Endometrial microvascular endothelial cells (primary cell): Measurements from ENCODE around the gene TSC1. TPM values are rescaled to one million over a fixed set of nuclear protein-coding genes. Genes with fewer than 3 reads are reported as not detected.

ENCODE experiments used
- in situ Hi-C: cut with HindIII; loops from 2 replicates; pipeline ENCODE4 v1.10.0; 2017; ENCODE audit warnings: low sequenced_read_pairs, low pct_unique_long_range_greater_than_20kb; ENCODE audit errors: inconsistent ontology term
- total RNA-seq: library from RNA; depleted of rRNA; stranded (reverse); fragments of >200 nt; gene quantifications from one replicate; pipeline ENCODE4 v1.2.3, GENCODE V29; 2015; ENCODE audit errors: inconsistent ontology term

TSC1 gene
- total RNA-seq, 1 donor from 2014 or later: 19.0 TPM

DNA sequence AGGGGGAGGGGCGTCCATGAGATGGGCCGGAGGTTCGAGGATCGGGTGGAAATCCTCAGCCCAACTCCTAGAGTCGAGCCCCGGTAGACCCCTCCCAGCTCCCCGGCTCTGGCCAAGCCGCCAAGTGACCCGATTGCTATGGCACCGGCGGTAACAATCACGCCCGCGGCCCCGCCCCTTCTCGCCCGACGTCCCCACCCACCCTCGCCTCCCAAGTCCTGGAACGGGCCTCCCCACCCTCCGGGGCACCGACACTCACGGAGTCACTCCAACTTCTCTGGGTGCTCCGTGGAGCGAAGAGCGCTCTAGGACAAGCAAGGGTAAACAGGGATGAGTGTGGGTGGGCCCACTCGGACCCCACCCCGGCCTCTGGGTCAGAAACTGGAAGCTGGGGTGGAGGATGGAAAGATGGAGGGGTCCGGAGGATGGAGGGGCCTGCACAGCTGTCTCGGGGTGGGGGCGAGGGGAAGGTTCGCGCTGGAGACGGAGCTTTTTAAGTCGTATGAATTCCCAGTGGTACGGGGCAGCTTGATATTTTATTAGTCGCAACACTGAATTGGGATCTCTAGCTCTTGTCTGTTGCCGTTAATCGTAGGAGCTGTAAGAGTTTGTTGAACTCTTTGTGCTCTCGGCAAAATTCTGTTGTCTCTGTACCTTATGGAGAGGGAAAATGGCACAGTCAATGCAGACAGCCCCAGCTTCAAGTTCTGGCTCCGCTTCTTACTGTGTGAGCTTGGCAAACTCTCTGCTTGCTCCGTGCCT lies 65.5 kb downstream of the TSC1 start, which contains the start of gene SPACA9:
TSS of gene SPACA9 (plus strand) at position 204 of the 762 bp plus-strand sequence. CDS start 5,050 bp downstream, outside the sequence.
- in situ Hi-C loops: no loop called here

- in situ Hi-C loops: no loop called here
Measured at GRCh38 chr9:132877824-132878694, 66.4 kb downstream of the TSC1 start, which contains the start of gene AK8. Gene AK8 (minus strand): TSS chr9:132878284. CDS start chr9:132878255, 29 bp downstream.

GRCh38 chr9:132877458-132877823 lies 67.0 kb downstream of the TSC1 start:
- in situ Hi-C loops: no loop called here

GRCh38 chr9:132876849-132877248 lies 67.6 kb downstream of the TSC1 start:
- in situ Hi-C loops: no loop called here

GRCh38 chr9:132875159-132875558 lies 69.3 kb downstream of the TSC1 start:
- in situ Hi-C loops: no loop called here

- in situ Hi-C loops: no loop called here
Measured at GRCh38 chr9:132873403-132873802, 71.0 kb downstream of the TSC1 start.

DNA sequence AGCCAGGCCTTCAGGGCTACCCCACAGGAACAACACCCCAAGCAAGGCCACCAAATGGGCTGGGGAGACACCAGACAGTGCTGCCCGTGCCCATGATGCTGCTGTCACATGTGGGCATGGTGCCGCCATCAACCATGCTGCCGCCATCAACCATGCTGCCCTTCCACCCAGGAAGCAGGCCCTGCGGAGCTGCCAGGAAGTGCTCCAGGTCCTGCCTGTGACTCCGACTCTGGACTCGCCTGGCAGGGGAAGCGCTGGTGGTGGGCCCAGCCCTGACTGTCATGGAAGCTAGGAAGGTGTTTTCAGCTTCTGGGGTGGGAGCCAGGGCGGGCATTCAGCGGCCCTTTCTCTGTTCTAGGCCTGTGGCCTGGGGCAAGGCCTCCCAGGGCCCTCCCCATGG lies 75.2 kb downstream of the TSC1 start:
- in situ Hi-C loops: no loop called here

DNA sequence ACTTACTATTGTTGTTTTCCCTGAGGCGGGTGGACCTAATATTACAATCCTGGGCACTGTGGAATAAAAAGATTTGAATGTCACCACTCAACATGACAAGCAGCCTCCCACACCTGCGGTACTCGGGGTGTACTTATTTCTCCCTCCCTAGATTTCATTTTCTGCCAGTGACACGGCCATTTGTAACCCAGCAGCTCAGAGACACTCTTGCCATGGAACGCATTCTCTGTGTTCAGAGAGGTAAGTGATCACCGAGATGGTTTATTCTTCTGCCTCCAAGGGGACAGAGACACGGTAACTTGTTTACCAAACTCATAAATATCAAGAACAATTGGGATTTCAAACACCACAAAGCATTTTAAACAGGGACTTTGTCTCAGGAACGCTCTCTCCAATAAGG lies 77.5 kb downstream of the TSC1 start:
- in situ Hi-C loops: no loop called here

GRCh38 chr9:132864691-132865090 lies 79.7 kb downstream of the TSC1 start:
- in situ Hi-C loops: no loop called here

GRCh38 chr9:132864277-132864676 lies 80.1 kb downstream of the TSC1 start:
- in situ Hi-C loops: no loop called here

DNA sequence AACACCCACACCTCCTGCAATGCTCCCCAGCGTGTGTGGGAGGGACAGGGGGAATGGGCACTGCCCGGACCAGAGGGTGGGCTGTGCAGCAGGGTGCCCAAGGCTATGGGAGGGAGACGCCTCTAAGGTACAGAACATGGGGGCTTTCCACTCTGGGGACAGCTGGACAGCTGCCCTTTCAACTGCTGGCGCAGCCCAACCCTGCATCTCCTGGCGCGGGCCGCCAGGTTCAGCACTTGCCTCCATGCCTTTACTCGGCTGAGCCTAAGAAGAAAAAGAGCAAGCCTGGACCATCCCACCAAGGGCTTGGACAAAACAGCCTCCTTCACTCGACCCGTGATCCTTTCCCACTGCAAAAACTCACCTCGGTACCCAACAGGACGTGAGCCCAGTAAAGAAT lies 81.3 kb downstream of the TSC1 start:
- in situ Hi-C loops: no loop called here

- in situ Hi-C loops: no loop called here
Measured at GRCh38 chr9:132862533-132862932, 81.9 kb downstream of the TSC1 start.

DNA sequence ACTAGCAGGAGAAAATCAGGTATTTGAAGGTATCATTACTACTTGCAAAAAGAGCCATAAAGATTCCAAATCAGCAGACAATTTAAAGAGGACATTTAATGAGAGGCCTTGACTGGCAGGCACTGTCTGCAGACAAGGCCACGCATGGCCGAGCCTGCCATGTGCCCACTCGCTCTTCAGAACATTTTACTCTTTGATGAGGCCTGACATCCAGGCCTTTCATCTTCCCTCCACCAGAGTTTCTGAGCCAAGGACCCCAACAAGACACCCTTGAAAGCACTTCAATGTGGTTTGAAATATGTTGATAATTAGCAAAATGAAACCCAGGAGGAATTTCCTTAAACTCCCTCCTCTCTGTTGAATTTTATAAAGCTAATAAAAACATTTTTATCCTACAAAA lies 82.8 kb downstream of the TSC1 start:
- in situ Hi-C loops: no loop called here

GRCh38 chr9:132858751-132859150 lies 85.7 kb downstream of the TSC1 start:
- in situ Hi-C loops: no loop called here

GRCh38 chr9:132857616-132858342 lies 86.6 kb downstream of the TSC1 start:
- in situ Hi-C loops: no loop called here

DNA sequence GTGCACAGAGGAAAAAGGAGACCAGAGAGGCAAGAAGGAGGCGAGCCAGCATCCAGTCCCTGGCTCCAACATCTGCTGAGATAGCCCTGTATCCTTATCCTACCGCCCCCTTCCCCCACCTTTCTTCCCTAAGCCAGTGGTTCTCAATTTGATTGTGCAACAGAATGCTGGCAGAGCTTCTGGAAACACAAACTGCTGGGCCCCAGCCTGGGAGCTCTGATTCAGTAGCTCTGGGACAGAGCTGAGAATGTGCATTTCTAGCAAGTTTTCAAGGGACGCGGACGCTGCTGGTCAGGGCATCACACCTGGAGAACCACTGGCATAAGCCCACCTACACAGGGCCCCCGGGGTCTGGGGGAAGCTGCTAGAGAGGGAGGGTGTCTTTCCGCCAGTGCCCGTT lies 87.4 kb downstream of the TSC1 start:
- in situ Hi-C loops: no loop called here

DNA sequence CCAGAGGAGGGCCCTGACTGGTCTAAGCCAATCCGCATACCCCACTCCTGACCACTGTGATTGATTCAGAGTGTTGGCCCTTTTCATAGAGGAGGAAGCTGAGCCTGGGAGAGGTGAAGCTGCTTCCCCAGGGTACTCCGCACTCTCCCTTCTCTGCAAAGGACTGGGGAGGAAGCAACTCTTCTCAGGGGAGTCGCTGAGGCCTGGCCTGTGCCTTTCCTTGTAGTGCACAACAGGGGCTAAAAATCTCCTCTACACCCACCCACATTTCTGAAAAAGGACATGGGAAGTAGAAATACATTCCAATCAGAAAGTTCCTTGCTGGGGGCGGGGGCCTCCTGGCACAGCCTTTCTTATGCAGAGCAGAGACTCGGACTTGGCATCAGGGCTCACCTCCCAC lies 88.5 kb downstream of the TSC1 start:
- in situ Hi-C loops: no loop called here

GRCh38 chr9:132854832-132855231 lies 89.6 kb downstream of the TSC1 start:
- in situ Hi-C loops: no loop called here

GRCh38 chr9:132853482-132853881 lies 90.9 kb downstream of the TSC1 start:
- in situ Hi-C loops: no loop called here
